Stomach (tissue), 4 donors: ENCODE data around the gene NAGK.
"Not testable (repeated sequence)": the region's sequence is repeated elsewhere in the genome, so short reads cannot be mapped to it uniquely, and the experiment has no call there.

Experiments used
- EP300 ChIP-seq: sonication (generic); formaldehyde crosslinking; IDR thresholded peaks from one replicate; pipeline ENCODE4 v1.6.1; 2017; ENCODE audit warnings: antibody characterized with exemption
- POLR2AphosphoS5 ChIP-seq, 3 donors: sonication (generic); formaldehyde crosslinking; IDR thresholded peaks; one replicate each; pipeline ENCODE4 v1.6.1; 2016; ENCODE audit warnings: antibody characterized with exemption in 3 of 3
- TF ChIP-seq, protein P1 (sequence below), 7 experiments: fragments of 450-650 bp in 4 of 7; fragments of 200-600 bp in 3 of 7; sonication (generic) in 3 of 7; IDR thresholded peaks; one replicate each; pipeline ENCODE4 v1.5.1; 2016 to 2019; ENCODE audit warnings: antibody characterized with exemption in 7 of 7, control low read depth in 2 of 7, mild to moderate bottlenecking in 1 of 7

DNA sequence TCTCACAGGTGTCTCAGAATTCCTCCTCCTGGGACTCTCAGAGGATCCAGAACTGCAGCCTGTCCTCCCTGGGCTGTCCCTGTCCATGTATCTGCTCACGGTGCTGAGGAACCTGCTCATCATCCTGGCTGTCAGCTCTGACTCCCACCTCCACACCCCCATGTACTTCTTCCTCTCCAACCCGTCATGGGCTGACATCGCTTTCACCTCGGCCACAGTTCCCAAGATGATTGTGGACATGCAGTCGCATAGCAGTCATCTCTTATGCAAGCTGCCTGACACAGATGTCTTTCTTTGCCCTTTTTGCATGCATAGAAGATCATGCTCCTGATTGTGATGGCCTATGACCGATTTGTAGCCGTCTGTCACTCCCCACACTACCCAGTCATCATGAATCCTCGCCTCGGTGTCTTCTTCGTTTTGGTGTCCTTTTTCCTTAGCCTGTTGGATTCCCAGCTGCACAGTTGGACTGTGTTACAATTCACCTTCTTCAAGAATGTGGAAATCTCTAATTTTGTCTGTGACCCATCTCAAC is 13.2 kb upstream of the NAGK start:
- TF ChIP-seq POLR2AphosphoS5 (IDR thresholded peaks at IDR 0.05); EP300: not testable (repeated sequence)
- TF ChIP-seq, protein P1, sequence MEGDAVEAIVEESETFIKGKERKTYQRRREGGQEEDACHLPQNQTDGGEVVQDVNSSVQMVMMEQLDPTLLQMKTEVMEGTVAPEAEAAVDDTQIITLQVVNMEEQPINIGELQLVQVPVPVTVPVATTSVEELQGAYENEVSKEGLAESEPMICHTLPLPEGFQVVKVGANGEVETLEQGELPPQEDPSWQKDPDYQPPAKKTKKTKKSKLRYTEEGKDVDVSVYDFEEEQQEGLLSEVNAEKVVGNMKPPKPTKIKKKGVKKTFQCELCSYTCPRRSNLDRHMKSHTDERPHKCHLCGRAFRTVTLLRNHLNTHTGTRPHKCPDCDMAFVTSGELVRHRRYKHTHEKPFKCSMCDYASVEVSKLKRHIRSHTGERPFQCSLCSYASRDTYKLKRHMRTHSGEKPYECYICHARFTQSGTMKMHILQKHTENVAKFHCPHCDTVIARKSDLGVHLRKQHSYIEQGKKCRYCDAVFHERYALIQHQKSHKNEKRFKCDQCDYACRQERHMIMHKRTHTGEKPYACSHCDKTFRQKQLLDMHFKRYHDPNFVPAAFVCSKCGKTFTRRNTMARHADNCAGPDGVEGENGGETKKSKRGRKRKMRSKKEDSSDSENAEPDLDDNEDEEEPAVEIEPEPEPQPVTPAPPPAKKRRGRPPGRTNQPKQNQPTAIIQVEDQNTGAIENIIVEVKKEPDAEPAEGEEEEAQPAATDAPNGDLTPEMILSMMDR (IDR thresholded peaks at IDR 0.05), result not testable (repeated sequence)
